T-helper 9 cell (primary cell): ENCODE measurements around the gene MYOCOS.
"Not testable (repeated sequence)": the region's sequence is repeated elsewhere in the genome, so short reads cannot be mapped to it uniquely, and the experiment has no call there.

Experiments
- DNase-seq: peaks from one replicate; pipeline ENCODE4 v3.0.0-alpha.2; 2020
- total RNA-seq, 2 donors: gene quantifications; one replicate each; lab custom pipeline; 2026; lab: John Stamatoyannopoulos, UW

MYOCOS gene, protein sequence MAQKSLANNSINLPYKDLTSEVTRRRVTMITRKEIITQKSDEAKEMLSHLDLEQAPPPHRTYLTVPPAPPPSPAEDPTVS
- 0 to 0.35 reads per million in 2 donors for total RNA-seq

GRCh38 chr1:171622152-171622462 is at the start of gene MYOCOS:
Gene MYOCOS, plus strand, starts transcription at chr1:171622243. Its CDS starts 1,641 bp downstream, at chr1:171623884.
- DNase-seq = no peak

GRCh38 chr1:171576144-171576543 is 45.9 kb upstream of the MYOCOS start:
- DNase-seq = no peak

GRCh38 chr1:171581226-171581625 is 40.8 kb upstream of the MYOCOS start:
- DNase-seq = no peak

GRCh38 chr1:171581766-171582165 is 40.3 kb upstream of the MYOCOS start:
- DNase-seq = no peak

- no peak for DNase-seq
Measured at GRCh38 chr1:171582589-171582988, 39.5 kb upstream of the MYOCOS start.

- DNase-seq = no peak
Measured at GRCh38 chr1:171583591-171584201, 38.3 kb upstream of the MYOCOS start.

GRCh38 chr1:171585715-171586114 is 36.3 kb upstream of the MYOCOS start:
- DNase-seq = no peak

- no peak for DNase-seq
Measured at GRCh38 chr1:171588230-171588629, 33.8 kb upstream of the MYOCOS start.

DNA sequence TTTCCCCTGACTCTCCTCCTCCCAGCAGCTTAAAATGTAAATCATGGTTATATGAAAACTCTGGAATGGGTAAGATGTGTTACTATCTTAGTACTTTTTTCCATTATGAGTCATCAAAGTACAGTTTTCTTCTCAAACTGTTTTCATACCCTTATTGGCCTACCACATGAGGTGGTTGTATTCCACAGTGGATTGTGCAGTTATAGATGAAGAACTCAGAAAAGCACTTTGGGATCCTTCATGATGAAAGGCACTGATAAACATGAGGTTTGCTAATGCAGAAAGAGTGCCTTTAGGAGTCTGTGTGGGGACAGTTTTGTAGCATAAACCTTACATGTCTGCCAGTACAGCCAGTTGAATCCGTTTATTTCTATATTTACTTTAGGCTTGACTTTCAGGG is 32.0 kb upstream of the MYOCOS start:
- DNase-seq = no peak

DNA sequence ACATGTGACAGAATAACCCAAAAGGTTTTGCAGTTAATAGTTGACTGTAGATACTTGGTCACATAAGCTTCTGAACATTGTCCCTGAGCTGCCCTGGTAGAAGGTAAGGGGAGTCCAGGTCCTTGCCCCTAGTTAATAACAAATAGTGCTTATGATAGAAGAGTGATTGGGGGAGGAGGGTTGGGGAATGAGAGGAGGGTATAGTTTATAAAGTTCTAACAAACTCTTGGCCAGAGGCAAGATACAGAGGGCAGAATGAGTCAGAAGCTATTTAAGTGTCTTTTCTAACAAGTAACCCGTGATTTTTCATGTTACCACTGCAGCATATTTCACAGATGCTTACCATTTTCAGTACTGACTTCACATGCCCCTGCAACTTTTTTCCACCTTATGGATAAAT is 26.7 kb upstream of the MYOCOS start:
- no peak for DNase-seq

- no peak for DNase-seq
Measured at GRCh38 chr1:171596119-171596518, 25.9 kb upstream of the MYOCOS start.

DNA sequence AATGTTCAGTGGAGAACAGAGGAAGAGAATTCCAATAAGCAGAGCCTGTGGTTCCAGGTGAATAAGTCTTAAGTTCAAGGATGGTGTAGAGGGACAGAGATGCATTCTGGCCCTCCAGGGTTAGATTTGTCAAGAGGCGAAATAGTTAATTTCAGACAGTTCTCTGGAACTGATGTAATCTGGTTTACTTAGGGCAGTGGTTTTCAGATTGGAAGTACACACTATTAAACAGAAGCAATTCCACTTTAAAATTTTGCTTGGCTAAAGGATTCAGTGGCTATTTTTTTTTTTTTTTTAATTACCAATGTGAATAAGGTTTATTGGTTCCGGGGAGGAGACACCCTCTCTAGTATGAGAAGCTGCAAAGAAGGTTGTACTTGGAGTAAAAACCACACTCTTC is 25.3 kb upstream of the MYOCOS start:
- no peak for DNase-seq

- no peak for DNase-seq
Measured at GRCh38 chr1:171597203-171597602, 24.8 kb upstream of the MYOCOS start.

DNA sequence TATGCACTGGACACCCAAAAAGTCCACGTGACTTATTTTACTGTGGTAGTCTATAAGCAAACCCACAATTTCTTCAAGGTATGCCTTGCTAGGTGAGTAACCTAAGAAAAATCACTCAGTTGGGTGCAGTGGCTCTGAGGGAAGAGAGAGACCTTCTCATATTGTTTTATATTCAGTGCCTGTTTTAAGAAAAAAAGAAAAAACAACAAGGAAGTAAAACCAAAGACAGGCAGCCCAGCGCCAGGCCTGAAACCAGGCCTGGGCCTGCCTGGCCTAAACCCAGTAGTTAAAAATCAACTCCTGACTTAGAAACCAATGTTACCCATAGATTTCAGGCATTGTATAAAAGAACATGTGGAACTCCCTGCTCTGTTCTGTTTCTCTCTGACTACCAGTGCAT is 21.7 kb upstream of the MYOCOS start:
- not testable (repeated sequence) for DNase-seq

- DNase-seq = no peak
Measured at GRCh38 chr1:171600862-171601261, 21.2 kb upstream of the MYOCOS start.

DNA sequence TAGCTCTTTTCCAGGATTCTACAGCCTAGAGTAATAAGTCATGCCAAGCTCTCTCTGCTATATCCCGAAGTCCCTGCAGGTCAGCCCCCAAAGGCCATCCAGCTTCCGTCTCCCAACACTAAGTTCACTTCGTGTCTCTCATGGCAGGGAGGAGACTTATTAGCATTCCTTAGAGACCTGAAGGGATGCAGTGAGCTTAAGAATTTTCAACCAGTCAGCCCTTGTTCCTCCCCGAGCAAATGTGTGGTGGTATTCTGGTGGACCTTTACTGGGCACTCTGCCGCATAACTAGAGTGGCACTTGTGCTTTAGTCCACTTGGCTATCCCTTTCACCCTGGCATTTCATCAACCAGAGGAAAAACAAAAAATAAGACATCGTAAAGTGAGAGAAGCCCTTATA is 19.0 kb upstream of the MYOCOS start:
- not testable (repeated sequence) for DNase-seq

DNA sequence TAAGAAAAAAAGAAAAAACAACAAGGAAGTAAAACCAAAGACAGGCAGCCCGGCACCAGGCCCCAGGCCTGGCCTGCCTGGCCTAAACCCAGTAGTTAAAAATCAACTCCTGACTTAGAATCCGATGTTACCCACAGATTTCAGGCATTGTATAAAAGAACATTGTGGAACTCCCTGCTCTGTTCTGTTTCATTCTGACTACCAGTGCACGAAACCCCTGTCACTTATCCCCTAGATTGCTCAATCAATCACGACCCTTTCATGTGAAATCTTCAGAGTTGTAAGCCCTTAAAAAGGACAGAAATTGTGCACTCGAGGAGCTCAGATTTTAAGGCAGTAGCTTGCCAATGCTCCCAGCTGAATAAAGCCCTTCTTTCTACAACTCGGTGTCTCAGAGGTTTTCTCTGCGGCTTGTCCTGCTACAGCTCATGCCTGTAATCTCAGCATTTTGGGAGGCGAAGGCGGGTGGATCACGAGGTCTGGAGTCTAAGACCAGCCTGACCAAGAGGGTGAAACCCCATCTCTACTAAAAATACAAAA is 15.6 kb upstream of the MYOCOS start:
- no peak for DNase-seq

GRCh38 chr1:171610385-171610784 is 11.7 kb upstream of the MYOCOS start:
- DNase-seq = no peak

DNA sequence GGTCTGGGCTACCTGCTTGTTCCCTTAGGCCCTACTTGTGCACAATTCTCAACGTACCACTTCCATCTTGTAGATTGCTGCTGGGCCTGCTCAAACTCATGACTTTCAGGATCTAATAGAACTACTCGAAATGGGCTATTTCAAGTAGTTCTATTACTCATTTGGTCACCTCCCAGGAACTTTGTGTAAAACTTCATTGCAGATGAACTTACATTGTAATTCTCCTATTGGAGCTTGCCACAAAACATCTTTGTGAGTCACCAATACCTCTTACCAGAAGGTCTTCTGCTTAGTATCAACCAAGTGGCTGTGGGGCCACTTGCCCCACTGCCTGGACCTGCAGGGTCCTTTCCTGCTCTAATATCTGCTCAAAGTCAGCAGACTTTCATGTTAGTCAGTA is 10.7 kb upstream of the MYOCOS start:
- no peak for DNase-seq

GRCh38 chr1:171613282-171613681 is 8.8 kb upstream of the MYOCOS start:
- no peak for DNase-seq

GRCh38 chr1:171615122-171615906 is 6.7 kb upstream of the MYOCOS start:
- DNase-seq = not testable (repeated sequence)

- no peak for DNase-seq
Measured at GRCh38 chr1:171616586-171616985, 5.5 kb upstream of the MYOCOS start.

DNA sequence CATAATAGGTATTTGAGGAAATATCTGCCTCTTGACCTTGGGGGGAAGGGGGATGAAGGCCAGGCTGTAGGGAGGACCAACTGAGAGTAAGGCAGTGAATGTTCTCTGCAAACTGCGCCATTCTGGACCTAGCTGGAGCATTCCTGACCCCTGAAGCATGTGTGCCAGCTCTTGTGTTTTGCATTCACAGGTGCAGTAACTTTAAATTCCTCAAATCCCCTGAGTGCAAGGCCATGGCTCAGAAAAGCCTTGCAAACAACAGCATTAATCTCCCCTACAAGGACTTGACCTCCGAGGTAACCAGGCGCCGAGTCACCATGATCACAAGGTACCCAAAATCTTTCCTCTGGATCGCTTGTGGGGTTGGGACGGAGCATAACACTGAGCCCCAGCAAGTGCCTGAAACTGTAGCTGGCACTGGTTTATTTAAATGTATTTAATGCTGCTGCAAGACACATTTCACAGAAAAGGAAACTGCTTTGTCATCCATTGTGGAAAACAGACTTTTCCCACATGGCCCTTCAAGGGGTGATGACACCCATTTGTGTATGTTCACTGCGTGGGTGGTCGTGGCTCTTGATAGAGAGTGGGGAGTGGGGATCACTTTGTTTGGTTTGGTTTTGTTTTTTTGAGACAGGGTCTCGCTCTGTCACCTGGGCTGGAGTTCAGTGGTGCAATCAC is 1.7 kb downstream of the MYOCOS start:
- DNase-seq = no peak

- no peak for DNase-seq
Measured at GRCh38 chr1:171625225-171625624, 3.2 kb downstream of the MYOCOS start.
